Colonic mucosa (tissue), 4 donors: ENCODE results near the gene C1orf198. TPM values are rescaled to one million over a fixed set of nuclear protein-coding genes. Genes with fewer than 3 reads are reported as not detected.

Experiments used
- DNase-seq: peaks from one replicate; pipeline ENCODE4 v3.0.0-alpha.2; 2020
- H3K27ac ChIP-seq: fragments of 200-600 bp; one replicate; pipeline ENCODE4 v1.8.0; 2021
- H3K27me3 ChIP-seq: fragments of 200-600 bp; one replicate; pipeline ENCODE4 v1.8.0; 2021
- H3K36me3 ChIP-seq: fragments of 200-600 bp; one replicate; pipeline ENCODE4 v1.8.0; 2021
- H3K4me1 ChIP-seq: fragments of 200-600 bp; one replicate; pipeline ENCODE4 v1.8.0; 2021; ENCODE audit warnings: mild to moderate bottlenecking
- H3K4me3 ChIP-seq: fragments of 200-600 bp; one replicate; pipeline ENCODE4 v1.8.0; 2021
- H3K9ac ChIP-seq, 2 donors: one replicate each; pipeline ENCODE4 v1.7.0; 2013; ENCODE audit warnings: control low read depth in 2 of 2, low read depth in 2 of 2, low read length in 2 of 2
- H3K9me3 ChIP-seq: fragments of 200-600 bp; one replicate; pipeline ENCODE4 v1.8.0; 2021
- intact Hi-C: fragments of 100-400 bp; cut with DNase I; formaldehyde crosslinking; loops from one replicate; pipeline ENCODE4 v1.14.1; 2022
- total RNA-seq, 2 donors: library from RNA; stranded (reverse); fragmentation: NEBNext Ultra II Directional in 1 of 2; extraction: Animal tissue kit (Norgen Biotek cat#: 25700) in 1 of 2; gene quantifications; one replicate each; pipeline ENCODE4 v1.2.1, GENCODE V29; 2021
- TF ChIP-seq, protein P1 (sequence below): fragments of 200-600 bp; IDR thresholded peaks from one replicate; pipeline ENCODE4 v1.8.0; 2022; ENCODE audit warnings: antibody characterized with exemption, mild to moderate bottlenecking
- donor health status: healthy.
- donor health status: DM: no; HTN: no; CAD: no.
- donor health status: DM: no; HTN: no; CAD: no.

Gene C1orf198
- total RNA-seq, 2 donors from 2014 or later, result 19.1 to 24.6 TPM

- Histone ChIP-seq H3K36me3 (no peaks in the 10 kb centered on the region), H3K4me3 (no peak overlapping the region), H3K27me3 (no peaks in the 10 kb centered on the region), H3K9ac (no peak overlapping the region), H3K27ac (no peak overlapping the region), H3K9me3 (no peaks in the 10 kb centered on the region), H3K4me1 (no peaks in the 10 kb centered on the region)
- intact Hi-C loops, result no loop called here
- DNase-seq, result no peak
- TF ChIP-seq, protein P1, sequence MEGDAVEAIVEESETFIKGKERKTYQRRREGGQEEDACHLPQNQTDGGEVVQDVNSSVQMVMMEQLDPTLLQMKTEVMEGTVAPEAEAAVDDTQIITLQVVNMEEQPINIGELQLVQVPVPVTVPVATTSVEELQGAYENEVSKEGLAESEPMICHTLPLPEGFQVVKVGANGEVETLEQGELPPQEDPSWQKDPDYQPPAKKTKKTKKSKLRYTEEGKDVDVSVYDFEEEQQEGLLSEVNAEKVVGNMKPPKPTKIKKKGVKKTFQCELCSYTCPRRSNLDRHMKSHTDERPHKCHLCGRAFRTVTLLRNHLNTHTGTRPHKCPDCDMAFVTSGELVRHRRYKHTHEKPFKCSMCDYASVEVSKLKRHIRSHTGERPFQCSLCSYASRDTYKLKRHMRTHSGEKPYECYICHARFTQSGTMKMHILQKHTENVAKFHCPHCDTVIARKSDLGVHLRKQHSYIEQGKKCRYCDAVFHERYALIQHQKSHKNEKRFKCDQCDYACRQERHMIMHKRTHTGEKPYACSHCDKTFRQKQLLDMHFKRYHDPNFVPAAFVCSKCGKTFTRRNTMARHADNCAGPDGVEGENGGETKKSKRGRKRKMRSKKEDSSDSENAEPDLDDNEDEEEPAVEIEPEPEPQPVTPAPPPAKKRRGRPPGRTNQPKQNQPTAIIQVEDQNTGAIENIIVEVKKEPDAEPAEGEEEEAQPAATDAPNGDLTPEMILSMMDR, result no peak
These were observed 50.0 kb downstream of the C1orf198 start for GRCh38 chr1:230818367-230818766.

DNA sequence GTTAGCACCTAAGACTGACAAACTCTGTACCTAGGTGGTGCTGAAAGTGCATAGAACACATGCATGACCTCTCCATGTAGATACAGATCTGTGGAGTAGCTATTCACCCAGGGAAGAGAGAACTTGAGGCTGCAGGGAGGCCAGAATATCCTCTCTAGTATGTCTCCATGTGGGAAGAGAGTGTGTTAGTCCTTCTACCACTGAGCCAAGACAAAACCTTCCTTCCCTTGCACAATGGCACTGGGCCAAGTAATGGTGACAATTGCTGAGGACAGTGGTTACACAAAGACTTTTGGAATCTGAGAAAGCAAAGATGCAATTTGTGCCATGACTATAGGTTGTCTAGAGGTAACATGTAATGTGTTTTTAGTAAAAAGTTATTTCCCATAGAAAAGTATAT, 52.3 kb downstream of the C1orf198 start:
- H3K36me3 ChIP-seq, result no peaks in the 10 kb centered on the region
- H3K9me3 ChIP-seq, result no peaks in the 10 kb centered on the region
- H3K9ac ChIP-seq, result no peak overlapping the region
- H3K27me3 ChIP-seq, result no peaks in the 10 kb centered on the region
- no peaks in the 10 kb centered on the region for H3K4me1 ChIP-seq
- no peak overlapping the region for H3K4me3 ChIP-seq
- no peak overlapping the region for H3K27ac ChIP-seq
- DNase-seq, result no peak
- TF ChIP-seq, protein P1, result no peak
- intact Hi-C loops, result no loop called here

DNA sequence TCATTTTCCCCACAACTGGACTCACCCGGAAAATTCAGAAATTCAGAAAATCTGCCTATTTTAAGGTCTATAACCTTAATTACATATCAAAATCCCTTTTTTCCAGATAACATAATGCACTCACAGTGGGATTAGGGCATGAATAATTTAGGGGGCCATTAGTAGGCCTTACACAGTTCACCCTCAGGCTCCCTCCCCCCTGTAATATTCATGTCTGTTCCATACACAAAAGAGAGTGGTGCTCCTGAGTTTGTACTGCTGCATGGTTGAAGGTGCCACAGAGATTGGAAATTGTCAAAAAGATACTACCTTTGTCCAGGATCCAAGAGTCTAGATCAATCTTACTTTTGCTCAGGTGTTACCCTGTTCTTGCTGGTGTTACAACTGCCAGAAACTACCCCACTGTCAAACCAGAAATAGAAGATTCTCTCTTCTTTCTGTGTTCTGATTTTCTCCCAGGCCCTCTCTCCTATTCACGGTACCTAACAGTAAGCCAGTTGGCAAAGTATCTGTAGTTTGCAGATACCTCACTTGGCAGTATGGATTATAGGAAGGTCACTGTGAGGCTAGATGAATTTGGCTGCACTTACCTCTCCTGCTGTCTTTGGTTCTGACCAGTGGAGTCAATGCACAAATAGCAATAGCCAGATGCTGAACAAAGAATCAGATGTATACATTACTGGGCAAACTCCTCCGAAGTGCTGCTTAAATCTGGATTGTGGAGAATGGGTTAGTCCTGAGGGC, 53.2 kb downstream of the C1orf198 start:
- no peak for DNase-seq
- Histone ChIP-seq H3K4me1 (no peaks in the 10 kb centered on the region), H3K9me3 (no peaks in the 10 kb centered on the region), H3K9ac (no peak overlapping the region), H3K4me3 (no peak overlapping the region), H3K36me3 (no peaks in the 10 kb centered on the region), H3K27me3 (no peaks in the 10 kb centered on the region), H3K27ac (no peak overlapping the region)
- intact Hi-C loops, result no loop called here
- TF ChIP-seq, protein P1, result no peak

GRCh38 chr1:230812568-230812967, 55.8 kb downstream of the C1orf198 start:
- no peaks in the 10 kb centered on the region for H3K9me3 ChIP-seq
- no peak for DNase-seq
- H3K9ac ChIP-seq, result no peak overlapping the region
- H3K27ac ChIP-seq, result no peak overlapping the region
- intact Hi-C loops, result no loop called here
- no peak overlapping the region for H3K4me3 ChIP-seq
- no peaks in the 10 kb centered on the region for H3K27me3 ChIP-seq
- no peaks in the 10 kb centered on the region for H3K36me3 ChIP-seq
- TF ChIP-seq, protein P1, result no peak
- H3K4me1 ChIP-seq, result no peaks in the 10 kb centered on the region

- no peaks in the 10 kb centered on the region for H3K4me1 ChIP-seq
- no peak for DNase-seq
- no peak overlapping the region for H3K27ac ChIP-seq
- TF ChIP-seq, protein P1, result no peak
- H3K4me3 ChIP-seq, result no peak overlapping the region
- intact Hi-C loops, result no loop called here
- H3K9ac ChIP-seq, result no peak overlapping the region
- H3K9me3 ChIP-seq, result no peaks in the 10 kb centered on the region
- no peaks in the 10 kb centered on the region for H3K27me3 ChIP-seq
- H3K36me3 ChIP-seq, result no peaks in the 10 kb centered on the region
These were observed 58.9 kb downstream of the C1orf198 start for GRCh38 chr1:230809256-230809990.
